ENCODE measurements around the gene SEC16A. TPM values are rescaled to one million over a fixed set of nuclear protein-coding genes. Genes with fewer than 3 reads are reported as not detected.

SEC16A gene
- 35.7 and 44.4 TPM in 2 replicates for total RNA-seq

GRCh38 chr9:136482793-136483588 is at the start of gene SEC16A:
Gene SEC16A (minus strand): TSS chr9:136483040. CDS start chr9:136477615, 5,425 bp downstream.

GRCh38 chr9:136439481-136440408 is 43.1 kb downstream of the SEC16A start, which contains the start of gene INPP5E:
Gene INPP5E (minus strand): TSS chr9:136439845. CDS start chr9:136439419, 426 bp downstream.

GRCh38 chr9:136410500-136411287 is 72.1 kb downstream of the SEC16A start, which contains the start of the genes ENTR1 and PMPCA:
Gene ENTR1 (minus strand): TSS chr9:136410614. CDS start chr9:136410397, 217 bp downstream.
Gene PMPCA (plus strand): TSS chr9:136410658. CDS start chr9:136410669, 11 bp downstream.

DNA sequence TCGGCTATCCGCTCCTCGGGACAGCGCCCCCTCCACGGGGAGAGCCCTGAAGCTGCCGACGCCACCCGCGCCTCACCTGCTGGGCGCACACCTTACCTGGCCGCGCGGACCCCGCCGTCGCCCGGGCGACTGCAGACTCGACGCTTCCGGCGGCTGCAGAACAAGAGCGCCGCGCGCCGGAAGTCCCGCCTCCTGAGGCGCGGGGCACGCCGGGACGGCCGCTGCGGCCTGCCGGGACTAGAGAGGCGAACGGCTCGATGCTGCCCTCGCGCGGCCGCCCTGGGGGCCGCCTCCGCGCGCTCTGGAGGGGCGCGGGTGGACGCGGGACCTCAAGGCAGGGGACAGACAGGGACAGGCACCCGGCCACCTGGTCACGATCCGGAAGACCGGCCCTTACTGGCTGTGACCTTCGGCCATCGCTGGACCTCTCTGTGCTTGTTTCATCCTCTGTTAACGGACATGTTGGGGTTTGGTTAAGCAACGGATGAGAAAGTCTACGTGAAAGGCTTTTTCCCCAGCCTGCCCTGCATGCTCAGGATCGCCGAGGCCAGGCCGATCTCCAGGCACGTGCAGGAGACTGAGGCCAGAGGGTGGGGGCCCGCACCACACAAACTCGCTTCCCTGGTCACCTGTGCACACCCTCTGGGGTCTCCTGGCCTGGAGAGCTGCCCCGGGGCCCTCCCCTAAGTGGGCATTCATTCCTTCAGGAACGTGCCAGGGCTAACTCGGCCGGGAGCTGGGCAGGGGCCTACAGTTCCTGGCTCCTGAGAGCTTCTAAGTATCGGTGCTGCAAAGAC is 82.6 kb downstream of the SEC16A start, which contains the start of gene SNAPC4:
SNAPC4 (minus strand) TSS at position 133 of the 797 bp plus-strand sequence. CDS start 1,742 bp downstream, outside the sequence.

Small RNAs within 50 kb of the gene (small RNA-seq; reads per million reads assigned to genes)
- not detected for gene MIR4673

Other genes starting within 250 kb of the SEC16A start
- gene QSOX2, start 237.2 kb downstream of the SEC16A start, total RNA-seq, result 4.3 and 10.6 TPM in 2 replicates
- gene CCDC187, start 178.9 kb downstream of the SEC16A start, total RNA-seq, result not detected in 2 replicates
- 23.6 and 29.0 TPM in 2 replicates for gene GPSM1, start 155.5 kb downstream of the SEC16A start, total RNA-seq
- gene DNLZ, start 119.3 kb downstream of the SEC16A start, total RNA-seq, result 11.0 and 14.3 TPM in 2 replicates
- gene CARD9, start 109.4 kb downstream of the SEC16A start, total RNA-seq, result 4.7 and 7.4 TPM in 2 replicates
- gene SNAPC4, start 82.9 kb downstream of the SEC16A start, total RNA-seq, result 6.7 TPM in 2 replicates
- 29.4 and 33.8 TPM in 2 replicates for gene ENTR1, start 72.4 kb downstream of the SEC16A start, total RNA-seq
- 43.3 and 46.3 TPM in 2 replicates for gene PMPCA, start 72.4 kb downstream of the SEC16A start, total RNA-seq
- gene INPP5E, start 43.2 kb downstream of the SEC16A start, total RNA-seq, result 8.2 and 10.0 TPM in 2 replicates
- gene NOTCH1, start 63.0 kb upstream of the SEC16A start, total RNA-seq, result 12.4 and 14.1 TPM in 2 replicates
- 2.0 TPM in 2 replicates for gene EGFL7, start 179.9 kb upstream of the SEC16A start, total RNA-seq
- 24.7 and 44.9 TPM in 2 replicates for gene AGPAT2, start 204.4 kb upstream of the SEC16A start, total RNA-seq
- gene DIPK1B, start 229.5 kb upstream of the SEC16A start, total RNA-seq, result 0.39 TPM in 1 of 2 replicates, not detected in the other